DMS53 (cell line): ENCODE data around the gene HS3ST5.
"Not testable (repeated sequence)": the region's sequence is repeated elsewhere in the genome, so short reads cannot be mapped to it uniquely, and the experiment has no call there.

Experiments
- DNase-seq: peaks from one replicate; lab custom pipeline; 2025; lab: John Stamatoyannopoulos, UW

HS3ST5 gene

DNA sequence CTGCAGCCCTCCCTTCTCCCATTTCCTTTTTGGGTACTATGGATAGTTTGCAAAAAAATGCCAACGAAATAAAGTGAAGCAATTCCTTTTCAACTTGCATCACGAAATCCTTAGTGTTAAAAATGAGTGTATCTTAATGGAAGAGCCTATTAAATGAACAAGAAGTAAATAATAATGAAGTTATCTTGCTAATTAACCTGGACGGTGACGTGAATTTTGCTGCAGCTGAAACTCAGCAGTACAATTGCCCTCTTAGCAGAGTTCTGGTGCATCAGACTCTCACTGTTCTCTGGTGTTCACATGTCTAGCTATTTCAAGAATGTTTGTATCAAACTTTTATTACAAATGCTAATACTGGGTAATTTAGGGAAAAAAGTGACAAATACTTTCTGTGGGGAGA, 252.2 kb downstream of the HS3ST5 start:
- no peak for DNase-seq

DNA sequence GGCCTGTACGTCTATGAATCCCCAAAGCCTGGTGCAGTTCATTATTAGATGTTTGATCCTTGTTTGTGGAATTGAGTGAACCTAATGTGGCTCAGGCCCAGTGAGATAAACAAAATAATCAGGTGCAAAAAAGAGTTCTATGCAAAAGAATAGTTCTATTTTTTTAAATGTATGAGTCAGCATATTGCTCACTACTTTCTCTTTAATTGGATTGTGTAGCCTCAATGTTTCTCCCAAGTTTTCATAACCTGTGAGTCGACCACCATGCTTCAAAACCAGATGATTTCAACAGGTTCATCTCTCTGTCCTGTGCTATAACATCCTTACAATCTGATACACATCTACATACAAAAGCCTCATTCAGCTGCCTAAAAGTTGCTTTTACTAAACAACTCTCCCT, 255.3 kb downstream of the HS3ST5 start:
- DNase-seq = no peak

DNA sequence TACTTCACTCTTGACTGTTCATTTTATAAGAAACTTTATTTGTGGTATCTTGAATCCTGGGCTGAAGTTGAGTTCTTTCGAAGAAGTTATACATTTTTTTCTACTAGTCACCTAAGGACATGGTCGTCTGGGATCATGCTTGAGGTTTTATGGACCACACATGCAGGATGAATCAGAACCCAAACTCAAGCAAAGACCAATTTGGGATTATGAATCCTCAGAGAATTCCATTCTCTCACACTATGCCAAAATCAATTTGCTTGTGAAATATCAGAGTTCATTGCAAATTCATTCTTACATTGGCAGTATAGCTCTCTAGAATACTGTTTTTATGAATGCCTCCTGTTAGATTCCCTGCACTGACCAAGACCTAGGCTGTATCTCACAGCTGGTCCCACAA, 257.6 kb downstream of the HS3ST5 start:
- no peak for DNase-seq

DNA sequence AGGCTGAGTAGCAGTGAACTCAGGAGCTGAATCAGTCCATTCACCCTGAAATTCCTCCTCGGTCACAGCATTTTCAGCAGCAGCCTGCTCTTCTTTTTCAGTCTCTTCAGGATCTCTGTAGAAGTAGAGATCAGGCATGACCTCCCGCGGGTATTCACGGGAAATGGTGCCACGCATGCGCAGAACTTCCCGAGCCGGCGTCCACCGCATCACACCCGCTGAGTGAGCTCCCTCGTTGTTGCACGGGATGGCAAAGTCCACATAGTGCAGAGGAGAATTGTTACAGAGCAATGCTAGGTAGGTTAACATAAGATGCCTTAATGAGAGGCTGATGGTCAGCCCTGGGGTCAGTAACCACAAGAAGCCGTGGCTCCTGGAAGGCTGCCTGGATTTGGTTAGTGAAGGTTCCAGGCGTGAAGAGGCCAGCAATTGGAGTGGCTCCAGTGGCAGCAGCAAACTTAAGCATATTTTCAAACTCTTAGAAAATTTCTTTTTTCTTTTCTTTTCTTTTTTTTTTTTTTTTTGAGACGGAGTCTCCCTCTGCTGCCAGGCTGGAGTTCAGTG, 258.4 kb downstream of the HS3ST5 start:
- DNase-seq = no peak

DNA sequence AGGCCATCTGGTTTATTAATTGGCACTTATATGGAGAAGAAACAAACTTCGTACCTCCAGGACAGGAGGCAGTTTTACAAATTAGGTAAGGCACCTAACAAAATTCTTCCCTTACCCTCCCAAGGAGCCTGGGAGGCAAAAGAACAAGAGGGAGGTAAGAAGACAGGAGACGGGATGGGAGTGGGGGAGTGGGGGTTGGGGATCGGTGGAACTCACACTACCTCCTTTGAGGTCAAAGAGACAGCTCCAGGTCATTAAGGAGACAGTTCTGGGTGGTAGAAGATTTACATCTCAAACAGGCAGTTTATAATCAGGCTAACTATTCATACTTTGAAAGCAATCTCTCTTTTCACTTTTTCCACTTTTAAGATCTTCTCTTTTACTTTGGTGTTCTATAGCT, 259.6 kb downstream of the HS3ST5 start:
- DNase-seq = no peak

DNA sequence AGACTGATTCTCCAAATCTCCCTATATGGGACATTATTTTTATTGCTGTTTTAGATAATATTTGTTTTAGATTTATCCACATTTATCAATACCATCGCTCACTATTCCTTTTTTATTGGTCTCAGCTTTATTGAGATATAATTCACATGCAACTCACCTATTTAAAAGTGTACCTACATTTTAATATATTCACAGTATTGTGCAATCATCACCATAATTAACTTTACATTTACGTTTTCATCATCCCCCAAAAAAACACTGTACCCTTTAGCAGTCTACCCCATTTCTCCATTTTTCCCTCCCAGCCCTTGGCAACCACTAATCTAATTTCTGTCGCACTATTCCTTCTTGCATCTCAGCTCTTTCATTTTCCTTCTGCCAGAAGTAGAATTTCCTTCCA, 261.1 kb downstream of the HS3ST5 start:
- no peak for DNase-seq

DNA sequence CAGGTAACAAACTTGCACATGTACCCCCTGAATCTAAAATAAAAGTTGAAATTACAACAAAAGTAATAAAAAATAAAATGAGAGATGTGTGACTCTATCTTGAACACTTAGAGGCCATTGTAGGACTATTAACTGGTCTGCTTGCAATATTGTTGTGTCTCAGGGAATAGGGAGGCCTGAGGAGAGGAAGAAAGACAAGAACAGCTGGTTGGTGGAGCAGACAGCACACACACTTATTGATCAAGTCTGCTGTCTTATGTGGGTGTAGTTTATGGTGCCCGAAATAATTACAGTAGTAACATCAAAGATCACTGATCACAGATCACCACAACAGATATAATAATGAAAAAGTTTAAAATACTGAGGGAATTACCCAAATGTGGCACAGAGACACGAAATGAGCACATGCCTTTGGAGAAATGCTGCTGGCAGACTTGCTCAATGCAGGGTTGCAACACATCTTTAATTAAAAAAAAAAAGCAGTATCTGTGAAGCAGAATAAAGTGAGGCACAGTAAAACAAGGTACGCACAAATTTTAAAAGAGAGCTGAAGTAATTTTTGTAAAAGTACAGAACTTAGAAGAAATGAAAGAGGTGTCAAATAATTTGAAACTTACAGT, 261.8 kb downstream of the HS3ST5 start:
- DNase-seq = no peak

DNA sequence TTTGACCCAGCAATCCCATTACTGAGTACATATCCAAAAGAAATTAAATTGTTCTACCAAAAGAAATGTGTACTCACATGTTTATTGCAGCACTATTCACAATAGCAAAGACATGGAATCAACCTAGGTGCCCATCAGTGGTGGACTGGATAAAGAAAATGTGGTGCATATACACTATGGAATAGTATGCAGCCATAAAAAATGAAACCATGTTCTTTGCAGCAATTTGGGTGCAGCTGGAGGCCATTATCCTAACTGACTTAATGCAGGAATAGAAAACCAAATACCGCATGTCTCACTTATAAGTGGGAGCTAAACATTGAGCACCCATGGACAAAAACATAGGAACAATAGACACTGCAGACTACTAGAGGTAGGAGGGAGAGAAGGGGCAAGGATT, 262.4 kb downstream of the HS3ST5 start:
- not testable (repeated sequence) for DNase-seq

DNA sequence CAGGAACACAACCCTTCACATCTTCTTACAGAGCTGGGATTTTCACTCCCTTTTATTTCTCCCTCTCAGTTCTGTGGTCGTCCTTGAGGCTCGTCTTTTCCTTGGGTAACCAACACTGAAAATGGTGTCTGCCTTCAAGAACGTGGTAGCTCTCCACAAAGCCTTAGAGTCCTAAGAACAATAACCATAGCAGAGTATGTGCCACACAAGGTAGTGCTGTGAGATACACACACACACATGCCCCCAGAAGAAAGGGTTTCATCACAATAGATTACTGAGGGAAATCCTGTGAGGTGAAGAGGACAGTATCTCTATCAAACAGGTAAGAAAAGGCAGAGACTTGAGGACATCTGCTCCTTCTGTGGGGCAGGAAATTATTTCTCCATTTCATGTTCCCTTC, 267.0 kb downstream of the HS3ST5 start:
- DNase-seq = no peak

DNA sequence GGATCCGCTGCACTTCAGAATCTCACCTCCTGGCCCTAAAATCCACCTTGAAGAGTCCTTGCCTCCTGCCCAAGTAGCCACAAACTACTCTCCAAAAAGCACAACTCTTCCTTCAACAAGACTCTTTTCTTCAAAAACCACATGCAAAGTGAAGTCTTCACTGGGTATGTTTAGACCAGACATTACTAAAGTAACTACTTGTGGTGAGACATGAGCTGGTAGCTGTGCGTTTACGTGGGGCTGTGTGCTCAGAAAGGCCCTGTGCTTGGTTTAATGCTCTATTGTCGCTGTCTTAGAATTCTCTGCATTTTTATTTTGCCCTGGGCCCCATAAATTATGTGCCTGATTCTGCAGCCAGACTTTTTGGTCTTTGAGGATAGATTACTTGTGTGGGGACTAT, 267.5 kb downstream of the HS3ST5 start:
- DNase-seq = no peak

DNA sequence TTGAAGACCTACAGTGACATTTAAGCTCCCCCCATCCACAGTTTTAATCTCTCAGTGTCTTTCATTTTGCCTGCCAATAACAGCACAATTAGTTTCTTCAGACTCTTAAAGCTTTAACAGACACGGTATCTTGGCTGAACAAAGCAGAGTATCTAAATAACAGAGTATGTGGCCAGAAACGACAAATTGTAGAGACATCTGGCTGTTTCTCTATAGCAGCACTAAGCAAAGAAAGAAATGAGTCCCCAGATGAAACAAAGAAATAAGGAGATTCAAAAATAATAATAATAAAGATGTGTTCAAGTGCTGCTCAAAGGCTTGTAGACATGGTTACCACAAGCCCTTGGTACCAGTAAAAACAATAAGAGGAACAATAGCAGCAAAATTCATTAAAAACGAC, 274.1 kb downstream of the HS3ST5 start:
- no peak for DNase-seq

DNA sequence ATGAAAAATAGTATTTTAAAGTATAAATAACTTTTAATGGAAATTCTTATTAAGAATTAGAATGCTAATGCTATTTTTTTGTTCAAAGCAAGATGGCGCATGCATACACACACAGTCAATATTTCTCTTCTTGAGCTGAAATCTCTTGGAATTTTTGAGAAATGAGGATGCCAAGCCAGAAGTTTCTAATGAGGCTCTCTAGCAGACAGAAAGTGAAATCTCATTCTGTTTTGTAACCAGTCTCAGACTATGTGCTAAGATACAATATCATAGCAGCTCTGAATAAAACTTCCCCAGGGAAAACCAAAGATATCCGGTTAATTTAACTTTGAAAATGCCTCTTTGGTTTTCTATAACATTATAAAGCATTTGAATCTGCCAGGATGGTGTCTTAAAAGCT, 274.7 kb downstream of the HS3ST5 start:
- DNase-seq = no peak

DNA sequence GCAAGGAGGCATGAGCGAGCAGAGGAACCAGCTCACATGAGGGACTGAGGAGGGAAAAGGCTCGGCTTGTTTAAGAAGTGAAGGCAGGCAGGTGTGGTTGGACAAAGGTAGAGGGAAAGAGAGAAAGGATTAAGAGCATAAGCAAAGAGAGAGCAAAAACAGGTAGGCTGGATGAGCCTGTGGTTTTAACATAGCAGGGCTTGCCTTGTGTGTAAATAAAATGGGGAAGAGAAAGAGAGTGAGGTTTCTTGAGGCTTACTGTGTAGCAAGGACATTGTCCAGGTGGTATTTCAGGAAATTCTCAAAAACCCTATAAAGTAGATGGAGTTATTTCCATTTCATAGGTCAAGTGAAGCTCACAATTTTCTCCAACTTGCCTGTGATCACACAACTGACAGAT, 278.0 kb downstream of the HS3ST5 start:
- DNase-seq = no peak

DNA sequence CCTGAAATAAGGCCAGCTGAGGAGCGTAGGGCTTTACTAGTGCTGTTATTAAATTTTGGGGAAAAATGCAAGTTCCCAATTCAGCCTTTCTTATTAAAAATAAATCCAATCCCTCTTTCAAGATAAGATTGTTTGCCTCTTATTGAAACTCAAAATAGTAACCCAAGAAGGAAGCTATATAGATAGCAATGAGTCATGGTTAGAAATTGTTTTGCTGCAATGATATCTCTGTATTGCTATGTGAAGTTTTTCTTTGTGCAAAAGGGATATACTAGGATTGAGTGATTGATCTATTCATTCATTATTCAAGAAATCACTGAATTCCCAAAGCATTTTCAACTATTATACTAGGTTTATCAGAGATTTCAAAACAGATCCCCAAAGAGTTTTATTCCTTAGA, 278.9 kb downstream of the HS3ST5 start:
- no peak for DNase-seq

DNA sequence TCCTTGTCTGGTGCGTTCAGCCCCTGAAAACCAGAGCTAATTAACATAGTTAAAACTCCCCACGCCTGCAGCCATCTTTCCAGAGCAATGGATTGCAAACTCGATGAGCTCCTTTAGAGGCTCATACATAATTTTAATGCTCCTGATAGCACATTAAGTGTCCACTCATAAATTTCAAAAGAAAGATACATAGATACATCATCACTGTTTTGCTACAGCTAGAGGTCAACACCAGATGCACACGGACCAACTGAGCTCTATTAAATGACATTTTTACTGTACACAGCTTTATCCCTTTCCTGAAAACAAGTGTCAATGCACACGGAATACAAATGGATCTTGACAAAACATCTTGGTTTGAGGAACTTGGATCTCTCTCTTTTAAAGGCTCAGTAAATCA, 280.6 kb downstream of the HS3ST5 start:
- no peak for DNase-seq

DNA sequence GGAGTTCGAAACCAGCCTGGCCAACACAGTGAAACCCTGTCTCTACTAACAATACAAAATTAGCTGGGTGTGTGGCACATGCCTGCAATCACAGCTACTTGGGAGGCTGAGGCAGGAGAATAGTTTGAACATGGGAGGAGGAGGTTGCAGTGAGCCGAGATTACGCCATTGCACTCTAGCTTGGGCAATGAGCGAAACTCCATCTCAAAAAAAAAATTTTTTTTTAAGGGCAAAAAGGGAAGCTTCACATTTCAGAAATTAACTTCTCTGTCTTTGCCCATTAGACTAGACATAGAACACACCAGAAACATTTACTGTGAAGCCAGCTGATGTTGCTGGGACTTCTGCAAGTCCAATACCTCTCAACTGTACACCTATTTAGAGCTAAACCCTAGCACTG, 281.1 kb downstream of the HS3ST5 start:
- no peak for DNase-seq

DNA sequence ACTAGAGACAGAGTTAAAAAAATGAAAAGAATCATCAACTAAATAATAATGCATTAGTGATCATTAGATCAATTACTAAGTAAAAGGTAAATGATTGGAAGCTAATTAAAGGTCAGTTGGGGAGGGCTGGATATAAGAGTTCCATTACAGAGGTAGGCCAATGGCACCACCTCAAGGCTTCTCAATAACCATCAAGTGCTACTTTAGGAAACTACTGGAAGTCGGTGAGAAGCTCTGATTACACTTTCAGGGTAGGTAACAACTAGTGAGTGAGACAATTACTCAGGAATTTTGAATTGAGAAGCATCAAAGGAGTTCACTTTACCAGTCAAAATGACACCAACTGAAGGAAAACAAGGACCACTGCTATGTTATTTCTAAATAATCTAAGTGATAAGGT, 281.7 kb downstream of the HS3ST5 start:
- no peak for DNase-seq

DNA sequence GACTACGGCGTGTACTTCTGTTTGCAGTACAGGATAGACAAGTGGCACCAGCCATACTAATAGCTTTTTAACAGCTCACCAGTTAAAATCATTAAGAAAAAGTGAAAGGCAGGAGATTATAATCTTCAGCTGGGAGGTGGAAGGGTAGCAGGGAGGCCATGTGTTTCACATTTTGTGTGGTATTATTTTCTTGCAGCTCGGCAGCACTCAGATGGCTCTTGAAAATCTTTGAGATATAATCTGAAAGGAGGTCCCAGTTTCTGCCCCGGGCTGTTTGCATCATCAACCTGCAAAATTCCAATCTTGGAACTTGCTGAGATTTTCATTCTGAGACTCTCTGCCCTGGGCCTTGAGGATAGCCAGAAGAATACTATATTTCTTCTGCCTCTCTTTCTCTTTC, 284.4 kb downstream of the HS3ST5 start:
- no peak for DNase-seq

DNA sequence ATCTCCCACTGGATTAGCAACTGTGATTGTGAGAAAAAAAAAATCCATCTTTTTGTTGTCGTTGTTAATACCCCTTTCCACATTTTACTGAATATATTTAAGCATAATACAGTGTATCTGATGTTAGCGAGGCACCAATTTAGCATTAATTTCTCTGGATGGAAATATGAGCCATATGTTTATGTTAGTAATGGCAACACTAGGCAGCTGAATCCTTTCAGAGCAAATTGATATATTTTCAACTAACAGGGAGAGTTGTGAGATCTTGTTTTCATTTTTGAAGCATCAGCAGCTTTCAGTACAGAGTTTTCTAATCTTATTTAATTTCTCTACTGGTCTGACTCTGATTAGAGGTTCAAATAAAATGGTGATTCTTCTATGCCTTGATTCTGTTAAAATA, 287.1 kb downstream of the HS3ST5 start:
- DNase-seq = no peak

DNA sequence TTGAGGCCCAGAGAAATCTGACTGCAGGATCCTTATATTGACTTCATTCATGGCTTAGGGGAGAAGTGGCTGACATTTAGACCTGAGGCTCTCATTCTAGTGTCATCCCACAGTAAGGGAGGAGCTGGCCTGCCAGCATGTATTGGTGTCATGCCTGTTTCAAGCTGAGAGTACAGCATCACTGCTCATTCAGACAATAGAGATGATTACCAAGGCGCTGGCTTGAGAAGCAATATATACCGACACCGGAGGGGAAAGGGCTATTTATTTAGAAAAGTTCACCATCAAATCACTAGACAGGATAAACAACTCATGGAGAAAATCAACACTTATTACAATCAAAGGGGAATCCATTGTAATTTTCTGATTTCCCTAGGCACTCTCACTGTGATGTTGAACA, 287.5 kb downstream of the HS3ST5 start:
- DNase-seq = no peak

DNA sequence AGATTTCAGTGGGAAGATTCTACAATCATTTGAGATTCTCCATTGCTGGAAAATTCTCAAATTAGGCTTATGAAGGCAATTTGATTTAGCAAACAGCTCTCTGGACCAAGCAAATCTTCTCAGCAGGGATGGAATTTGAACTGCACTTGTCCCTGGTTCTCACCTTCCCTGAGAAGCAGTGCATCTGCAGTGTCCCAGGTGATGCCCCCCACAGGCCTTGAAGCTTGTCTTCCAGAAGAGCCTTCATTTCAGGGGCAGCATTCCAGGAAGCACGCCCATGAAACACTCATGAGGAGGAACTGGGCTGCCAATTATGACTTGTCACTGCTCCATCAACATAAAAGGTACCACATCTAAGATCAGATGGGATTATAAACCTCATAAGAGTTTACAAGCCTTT, 289.0 kb downstream of the HS3ST5 start:
- no peak for DNase-seq

DNA sequence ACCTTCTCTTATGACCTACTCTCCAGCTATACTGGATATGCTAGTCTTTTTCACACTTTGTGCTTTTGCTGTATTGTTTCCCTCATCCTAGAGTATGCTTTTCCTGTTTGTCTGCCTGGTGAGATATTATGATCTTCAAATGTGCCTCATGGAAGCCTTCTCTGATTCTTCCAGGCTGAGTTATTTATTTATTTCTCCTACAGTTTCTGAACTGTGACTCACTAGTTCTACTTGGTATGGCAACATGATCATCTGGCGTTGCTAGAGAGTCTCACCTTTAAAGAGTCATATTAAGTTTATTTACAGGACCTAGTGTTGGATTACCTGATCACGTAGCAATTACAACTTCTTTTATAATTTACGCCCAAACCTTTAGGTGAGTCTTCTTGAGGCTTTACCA, 290.7 kb downstream of the HS3ST5 start:
- peak; percentile 54 for DNase-seq

DNA sequence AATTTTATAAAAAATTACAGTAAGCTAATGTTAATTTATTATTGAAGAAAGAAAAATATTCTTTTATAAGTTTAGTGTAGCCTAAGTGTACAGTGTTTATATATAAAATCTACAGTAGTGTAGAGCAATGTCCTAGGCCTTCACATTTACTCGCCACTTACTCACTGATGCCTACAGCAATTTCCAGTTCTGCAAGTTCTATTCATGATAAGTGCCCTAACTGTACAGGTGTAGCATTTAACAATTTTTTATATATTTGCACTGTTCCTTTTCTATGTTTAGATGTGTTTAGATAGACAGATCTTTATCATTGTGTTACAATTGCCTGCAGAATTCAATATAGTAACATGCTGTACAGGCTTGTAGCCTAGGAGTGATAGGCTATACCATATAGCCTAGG, 291.8 kb downstream of the HS3ST5 start:
- DNase-seq = peak; percentile 86

DNA sequence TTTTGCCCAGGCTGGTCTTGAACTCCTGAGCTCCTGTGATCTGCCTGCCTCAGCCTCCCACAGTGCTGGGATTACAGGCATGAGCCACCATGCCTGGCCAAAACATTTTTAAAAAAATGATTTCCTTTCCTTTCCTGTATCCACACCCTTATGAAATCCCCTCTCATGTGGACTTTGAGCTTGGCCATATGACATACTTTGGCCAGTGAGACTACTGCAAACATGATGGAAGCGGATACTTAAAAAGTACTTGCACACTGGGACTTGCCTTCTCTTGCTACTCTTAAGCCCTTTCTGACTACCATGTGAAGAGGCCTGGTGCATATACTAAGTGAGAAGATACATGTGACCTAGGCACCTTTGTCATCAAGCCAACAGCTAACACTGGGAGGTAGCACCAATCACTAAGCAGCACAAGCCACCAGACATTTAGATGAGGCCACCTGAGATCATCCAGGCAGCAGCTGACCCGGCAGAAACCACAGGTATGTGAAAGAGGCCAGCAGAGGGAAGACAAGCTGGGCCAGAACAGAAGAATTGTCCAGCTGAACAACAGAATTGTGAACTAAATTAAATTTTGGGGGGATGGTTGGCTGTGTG, 293.4 kb downstream of the HS3ST5 start:
- peak; percentile 88 for DNase-seq
